ENCODE measurements around the gene ZNF468.
"Not testable (repeated sequence)": the region's sequence is repeated elsewhere in the genome, so short reads cannot be mapped to it uniquely, and the experiment has no call there.

ZNF468 gene

GRCh38 chr19:52829866-52830265 lies 27.6 kb downstream of the ZNF468 start:
- DNase-seq (ENCODE audit: low read depth in 2 of 3, low spot score in 1 of 3), result not testable (repeated sequence)

- DNase-seq (ENCODE audit: low read depth in 2 of 3, low spot score in 1 of 3), result no peak
Observed at GRCh38 chr19:52825765-52826164, 31.7 kb downstream of the ZNF468 start.

- no peak for DNase-seq (ENCODE audit: low read depth in 2 of 3, low spot score in 1 of 3)
Observed at GRCh38 chr19:52823676-52824075, 33.7 kb downstream of the ZNF468 start.

- peak; percentile 31 to 44 (median 43) for DNase-seq (ENCODE audit: low read depth in 2 of 3, low spot score in 1 of 3)
Observed at GRCh38 chr19:52821204-52821960, 36.0 kb downstream of the ZNF468 start, which contains the start of gene ZNF28. ZNF28 (minus strand) TSS chr19:52821633; CDS start chr19:52817958, 3,675 bp downstream.

GRCh38 chr19:52820472-52821203 lies 36.8 kb downstream of the ZNF468 start:
- peak in 2 of 3 donors; percentile 5 to 25 for DNase-seq (ENCODE audit: low read depth in 2 of 3, low spot score in 1 of 3)

GRCh38 chr19:52809801-52810200 lies 47.6 kb downstream of the ZNF468 start:
- DNase-seq (ENCODE audit: low read depth in 2 of 3, low spot score in 1 of 3), result no peak

- not testable (repeated sequence) for DNase-seq (ENCODE audit: low read depth in 2 of 3, low spot score in 1 of 3)
Observed at GRCh38 chr19:52799950-52800640, 57.3 kb downstream of the ZNF468 start.

- DNase-seq (ENCODE audit: low read depth in 2 of 3, low spot score in 1 of 3), result no peak
Observed at GRCh38 chr19:52789440-52789839, 68.0 kb downstream of the ZNF468 start.

All from stimulated activated CD4-positive, alpha-beta T cell treated with anti-CD3 and anti-CD28 coated beads, Interleukin-12 subunit alpha, Interleukin-12 subunit beta, amount 100 ng/mL, for 48 hours (primary cell).